AML-193 (cell line): ENCODE measurements around the gene NFE2L2.
A peak's percentile ranks its signal among the peaks of the same experiment; 100 is the strongest.
"Not testable (repeated sequence)": the region's sequence is repeated elsewhere in the genome, so short reads cannot be mapped to it uniquely, and the experiment has no call there.

ENCODE experiments used
- DNase-seq, 2 experiments: peaks; one replicate each; lab custom pipeline; 2025; lab: John Stamatoyannopoulos, UW

Gene NFE2L2

GRCh38 chr2:177237932-177238331 lies 26.6 kb downstream of the NFE2L2 start:
- DNase-seq = no peak

- DNase-seq = no peak
These were observed 28.6 kb downstream of the NFE2L2 start for GRCh38 chr2:177235855-177236437.

GRCh38 chr2:177234267-177234666 lies 30.3 kb downstream of the NFE2L2 start:
- no peak for DNase-seq

- no peak for DNase-seq
These were observed 32.3 kb downstream of the NFE2L2 start for GRCh38 chr2:177232098-177232704.

- DNase-seq = no peak
These were observed 33.3 kb downstream of the NFE2L2 start for GRCh38 chr2:177231270-177231669.

GRCh38 chr2:177229442-177230242 lies 34.9 kb downstream of the NFE2L2 start:
- no peak for DNase-seq

GRCh38 chr2:177225965-177226360 lies 38.6 kb downstream of the NFE2L2 start:
- DNase-seq = no peak

- DNase-seq = not testable (repeated sequence)
These were observed 41.1 kb downstream of the NFE2L2 start for GRCh38 chr2:177223436-177223835.

GRCh38 chr2:177221970-177222369 lies 42.6 kb downstream of the NFE2L2 start:
- no peak for DNase-seq

GRCh38 chr2:177221534-177221933 lies 43.0 kb downstream of the NFE2L2 start:
- no peak for DNase-seq

- DNase-seq = not testable (repeated sequence)
These were observed 44.7 kb downstream of the NFE2L2 start for GRCh38 chr2:177219787-177220186.

GRCh38 chr2:177217247-177217843 lies 47.2 kb downstream of the NFE2L2 start:
- no peak for DNase-seq

GRCh38 chr2:177212891-177213856 lies 51.4 kb downstream of the NFE2L2 start:
- DNase-seq = peak; percentile 80 to 86

GRCh38 chr2:177212106-177212890 lies 52.2 kb downstream of the NFE2L2 start, which contains the start of gene HNRNPA3:
Gene HNRNPA3 (plus strand): TSS chr2:177212794. CDS start chr2:177212800, 6 bp downstream.
- DNase-seq = peak; percentile 90 to 93

- DNase-seq = no peak
These were observed 52.9 kb downstream of the NFE2L2 start for GRCh38 chr2:177211576-177212105.

GRCh38 chr2:177211169-177211568 lies 53.4 kb downstream of the NFE2L2 start:
- DNase-seq = no peak

- DNase-seq = no peak
These were observed 57.4 kb downstream of the NFE2L2 start for GRCh38 chr2:177207101-177207500.

- DNase-seq = no peak
These were observed 60.1 kb downstream of the NFE2L2 start for GRCh38 chr2:177204417-177204816.

- no peak for DNase-seq
These were observed 62.6 kb downstream of the NFE2L2 start for GRCh38 chr2:177201919-177202346.

GRCh38 chr2:177200419-177200818 lies 64.1 kb downstream of the NFE2L2 start:
- DNase-seq = not testable (repeated sequence)
